Neural cell (in vitro differentiated cells): ENCODE results near the gene TLX3. TPM values are rescaled to one million over a fixed set of nuclear protein-coding genes. Genes with fewer than 3 reads are reported as not detected.
"Not testable (repeated sequence)": the region's sequence is repeated elsewhere in the genome, so short reads cannot be mapped to it uniquely, and the experiment has no call there.

Source experiments
- H2AFZ ChIP-seq: fragments of 200-600, 300-800 bp; sonication (generic), shearing (Covaris generic); 2 replicates; pipeline ENCODE4 v1.6.0; 2014; ENCODE audit warnings: low read depth, mild to moderate bottlenecking, antibody characterized with exemption, low read length, moderate library complexity
- H3F3A ChIP-seq: fragments of 200-600 bp; shearing (Covaris generic); 2 replicates; pipeline ENCODE4 v1.6.1; 2016; ENCODE audit warnings: mild to moderate bottlenecking, moderate library complexity, mixed read lengths, antibody characterized with exemption, low read length; ENCODE audit not compliant: insufficient read depth, poor library complexity, severe bottlenecking
- H3K27ac ChIP-seq: fragments of 200-600, 300-800 bp; sonication (generic), shearing (Covaris generic); 2 replicates; pipeline ENCODE4 v1.5.1; 2014; ENCODE audit warnings: mild to moderate bottlenecking, low read length, moderate library complexity
- H3K27me3 ChIP-seq: fragments of 300-800, 200-600 bp; sonication (generic), shearing (Covaris generic); 2 replicates; pipeline ENCODE4 v1.6.0; 2014; ENCODE audit warnings: mild to moderate bottlenecking, low read depth, low read length, moderate library complexity; ENCODE audit not compliant: insufficient read depth
- H3K36me3 ChIP-seq: fragments of 300-800, 200-600 bp; sonication (generic), shearing (Covaris generic); 2 replicates; pipeline ENCODE4 v1.5.1; 2014; ENCODE audit warnings: mild to moderate bottlenecking, antibody characterized with exemption, low read length, moderate library complexity; ENCODE audit not compliant: insufficient read depth
- H3K4me2 ChIP-seq: fragments of 300-800, 200-600 bp; sonication (generic), shearing (Covaris generic); 2 replicates; pipeline ENCODE4 v1.6.0; 2014; ENCODE audit warnings: mild to moderate bottlenecking, low read length
- H3K4me3 ChIP-seq: fragments of 300-800, 200-600 bp; sonication (generic), shearing (Covaris generic); 2 replicates; pipeline ENCODE4 v1.5.1; 2014; ENCODE audit warnings: mild to moderate bottlenecking, low read length, moderate library complexity
- H3K79me2 ChIP-seq: fragments of 200-600 bp; shearing (Covaris generic); replicated peaks from 2 replicates; pipeline ENCODE4 v1.6.0; 2014; ENCODE audit warnings: mild to moderate bottlenecking, low read length, moderate library complexity; ENCODE audit not compliant: insufficient read depth
- H3K9ac ChIP-seq: fragments of 300-800, 200-600 bp; sonication (generic), shearing (Covaris generic); 2 replicates; pipeline ENCODE4 v1.6.1; 2016; ENCODE audit warnings: mild to moderate bottlenecking, low read length, mixed read lengths
- H3K9me2 ChIP-seq: fragments of 200-600 bp; shearing (Covaris generic); 2 replicates; pipeline ENCODE4 v1.6.1; 2016; ENCODE audit warnings: mild to moderate bottlenecking, low read length, mixed read lengths; ENCODE audit not compliant: insufficient read depth
- H3K9me3 ChIP-seq: fragments of 200-600, 300-800 bp; sonication (generic), shearing (Covaris generic); 2 replicates; pipeline ENCODE4 v1.6.1; 2016; ENCODE audit warnings: mild to moderate bottlenecking, mixed run types, low read length, moderate library complexity, mixed read lengths
- H4K20me1 ChIP-seq: fragments of 200-600 bp; shearing (Covaris generic); 2 replicates; pipeline ENCODE4 v1.6.1; 2016; ENCODE audit warnings: mild to moderate bottlenecking, mixed run types; ENCODE audit not compliant: insufficient read depth
- CTCF ChIP-seq: fragments of 450-650 bp; IDR thresholded peaks from 2 replicates; pipeline ENCODE4 v1.5.1; 2014; ENCODE audit warnings: antibody characterized with exemption, mild to moderate bottlenecking, moderate library complexity; ENCODE audit not compliant: poor library complexity, severe bottlenecking
- EP300 ChIP-seq: fragments of 450-650 bp; conservative IDR thresholded peaks from 2 replicates; pipeline ENCODE4 v1.6.1; 2014; ENCODE audit warnings: antibody characterized with exemption, mild to moderate bottlenecking, moderate library complexity; ENCODE audit not compliant: poor library complexity, severe bottlenecking
- EZH2 ChIP-seq: fragments of 200-600, 300-800 bp; shearing (Covaris generic), sonication (generic); IDR thresholded peaks from 2 replicates; pipeline ENCODE4 v1.6.1; 2014; ENCODE audit warnings: antibody characterized with exemption, low read length, borderline replicate concordance, mild to moderate bottlenecking; ENCODE audit not compliant: insufficient read depth, poor library complexity, severe bottlenecking
- MXI1 ChIP-seq: fragments of 450-650 bp; conservative IDR thresholded peaks from 2 replicates; pipeline ENCODE4 v1.6.1; 2014; ENCODE audit warnings: antibody characterized with exemption, mild to moderate bottlenecking; ENCODE audit not compliant: poor library complexity, severe bottlenecking
- POLR2AphosphoS5 ChIP-seq: IDR thresholded peaks from 2 replicates; pipeline ENCODE4 v1.6.1; 2012
- RAD21 ChIP-seq: fragments of 450-650 bp; conservative IDR thresholded peaks from 2 replicates; pipeline ENCODE4 v1.6.1; 2014; ENCODE audit warnings: antibody characterized with exemption, mild to moderate bottlenecking, moderate library complexity
- SMC3 ChIP-seq: fragments of 450-650 bp; conservative IDR thresholded peaks from 2 replicates; pipeline ENCODE4 v1.6.1; 2014; ENCODE audit warnings: antibody characterized with exemption, mild to moderate bottlenecking, moderate library complexity; ENCODE audit not compliant: poor library complexity
- TAF1 ChIP-seq: IDR thresholded peaks from 2 replicates; pipeline ENCODE4 v1.6.1; 2012; ENCODE audit warnings: low read depth
- polyA plus RNA-seq: library from polyadenylated mRNA; depleted of rRNA; stranded (reverse); fragments of >200 nt; gene quantifications from 2 replicates; pipeline ENCODE4 v1.2.3, GENCODE V29; 2014
- TF ChIP-seq, protein P1 (sequence below): IDR thresholded peaks from 2 replicates; pipeline ENCODE4 v1.6.1; 2012; ENCODE audit warnings: borderline replicate concordance

The TLX3 gene
- polyA plus RNA-seq, 1 donor from 2014 or later: not detected

- no peaks in the 10 kb centered on the region for H4K20me1 ChIP-seq
- H3K27me3 ChIP-seq: no peaks in the 10 kb centered on the region
- no peak overlapping the region for H3K4me2 ChIP-seq
- no peaks in the 10 kb centered on the region for H3K9me3 ChIP-seq
- no peaks in the 10 kb centered on the region for H3K36me3 ChIP-seq
- H2AFZ ChIP-seq: no peak overlapping the region
- H3F3A ChIP-seq: no peaks in the 10 kb centered on the region
- no peaks in the 10 kb centered on the region for H3K79me2 ChIP-seq
- no peak overlapping the region for H3K27ac ChIP-seq
- TF ChIP-seq CTCF (no peak), SMC3 (no peak), POLR2AphosphoS5 (no peak), EP300 (no peak), EZH2 (no peak), RAD21 (no peak), MXI1 (no peak), TAF1 (no peak)
- TF ChIP-seq, protein P1, sequence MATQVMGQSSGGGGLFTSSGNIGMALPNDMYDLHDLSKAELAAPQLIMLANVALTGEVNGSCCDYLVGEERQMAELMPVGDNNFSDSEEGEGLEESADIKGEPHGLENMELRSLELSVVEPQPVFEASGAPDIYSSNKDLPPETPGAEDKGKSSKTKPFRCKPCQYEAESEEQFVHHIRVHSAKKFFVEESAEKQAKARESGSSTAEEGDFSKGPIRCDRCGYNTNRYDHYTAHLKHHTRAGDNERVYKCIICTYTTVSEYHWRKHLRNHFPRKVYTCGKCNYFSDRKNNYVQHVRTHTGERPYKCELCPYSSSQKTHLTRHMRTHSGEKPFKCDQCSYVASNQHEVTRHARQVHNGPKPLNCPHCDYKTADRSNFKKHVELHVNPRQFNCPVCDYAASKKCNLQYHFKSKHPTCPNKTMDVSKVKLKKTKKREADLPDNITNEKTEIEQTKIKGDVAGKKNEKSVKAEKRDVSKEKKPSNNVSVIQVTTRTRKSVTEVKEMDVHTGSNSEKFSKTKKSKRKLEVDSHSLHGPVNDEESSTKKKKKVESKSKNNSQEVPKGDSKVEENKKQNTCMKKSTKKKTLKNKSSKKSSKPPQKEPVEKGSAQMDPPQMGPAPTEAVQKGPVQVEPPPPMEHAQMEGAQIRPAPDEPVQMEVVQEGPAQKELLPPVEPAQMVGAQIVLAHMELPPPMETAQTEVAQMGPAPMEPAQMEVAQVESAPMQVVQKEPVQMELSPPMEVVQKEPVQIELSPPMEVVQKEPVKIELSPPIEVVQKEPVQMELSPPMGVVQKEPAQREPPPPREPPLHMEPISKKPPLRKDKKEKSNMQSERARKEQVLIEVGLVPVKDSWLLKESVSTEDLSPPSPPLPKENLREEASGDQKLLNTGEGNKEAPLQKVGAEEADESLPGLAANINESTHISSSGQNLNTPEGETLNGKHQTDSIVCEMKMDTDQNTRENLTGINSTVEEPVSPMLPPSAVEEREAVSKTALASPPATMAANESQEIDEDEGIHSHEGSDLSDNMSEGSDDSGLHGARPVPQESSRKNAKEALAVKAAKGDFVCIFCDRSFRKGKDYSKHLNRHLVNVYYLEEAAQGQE: no peak
- no peaks in the 10 kb centered on the region for H3K9me2 ChIP-seq
- H3K9ac ChIP-seq: no peak overlapping the region
- no peak overlapping the region for H3K4me3 ChIP-seq
These were observed 13.7 kb upstream of the TLX3 start for GRCh38 chr5:171295299-171295698.

DNA sequence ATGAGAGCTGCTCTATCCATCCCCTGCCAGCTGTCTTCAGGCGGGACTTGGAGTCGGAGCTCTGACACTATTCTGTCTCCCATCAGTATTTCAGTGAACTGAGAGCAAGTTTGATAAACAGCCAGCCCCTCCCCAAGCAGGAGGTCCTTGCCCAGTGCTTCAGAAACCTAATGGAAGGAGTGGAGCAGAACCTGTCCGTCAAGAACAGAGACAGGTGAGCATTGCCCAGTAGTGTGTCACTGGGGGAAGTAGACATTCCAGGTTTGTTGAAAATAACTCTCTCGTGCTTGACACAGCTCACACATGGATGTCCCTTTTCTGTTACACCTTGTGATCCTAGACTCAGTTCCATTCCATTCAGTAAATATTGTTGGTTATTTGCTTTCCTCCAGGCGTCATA is 13.2 kb upstream of the TLX3 start:
- H4K20me1 ChIP-seq: no peaks in the 10 kb centered on the region
- no peak overlapping the region for H3K27ac ChIP-seq
- TF ChIP-seq CTCF (no peak), MXI1 (no peak), EP300 (no peak), EZH2 (no peak), TAF1 (no peak), RAD21 (no peak), POLR2AphosphoS5 (no peak), SMC3 (no peak)
- TF ChIP-seq, protein P1: no peak
- no peaks in the 10 kb centered on the region for H3K36me3 ChIP-seq
- H3K9me2 ChIP-seq: no peaks in the 10 kb centered on the region
- H3F3A ChIP-seq: no peaks in the 10 kb centered on the region
- no peak overlapping the region for H3K9ac ChIP-seq
- H3K4me3 ChIP-seq: no peak overlapping the region
- no peak overlapping the region for H3K4me2 ChIP-seq
- no peaks in the 10 kb centered on the region for H3K79me2 ChIP-seq
- H3K9me3 ChIP-seq: no peaks in the 10 kb centered on the region
- no peaks in the 10 kb centered on the region for H3K27me3 ChIP-seq
- no peak overlapping the region for H2AFZ ChIP-seq

DNA sequence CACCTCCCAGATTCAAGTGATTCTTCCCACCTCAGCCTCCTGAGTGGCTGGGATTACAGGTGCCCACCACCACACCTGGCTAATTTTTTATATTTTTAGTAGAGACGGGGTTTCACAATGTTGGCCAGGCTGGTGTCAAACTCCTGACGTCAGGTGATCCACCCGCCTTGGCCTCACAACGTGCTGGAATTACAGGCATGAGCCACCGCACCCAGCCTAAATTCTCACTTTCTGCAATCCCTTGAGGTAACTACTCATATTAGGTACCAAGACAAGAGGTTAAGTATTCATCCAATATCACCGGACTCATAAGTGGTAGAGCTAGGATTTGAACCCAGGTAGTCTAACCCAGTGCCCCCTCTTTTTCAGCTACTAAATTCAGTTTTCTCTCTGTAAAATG is 11.1 kb upstream of the TLX3 start:
- H3K36me3 ChIP-seq, H3K27ac ChIP-seq, H3K9me2 ChIP-seq, H3K9me3 ChIP-seq, H3K4me2 ChIP-seq, H3K79me2 ChIP-seq, H3F3A ChIP-seq, H3K27me3 ChIP-seq, H3K4me3 ChIP-seq, H2AFZ ChIP-seq, H3K9ac ChIP-seq, H4K20me1 ChIP-seq: not testable (repeated sequence)
